Measurements from ENCODE around the gene WASF2.

DNA sequence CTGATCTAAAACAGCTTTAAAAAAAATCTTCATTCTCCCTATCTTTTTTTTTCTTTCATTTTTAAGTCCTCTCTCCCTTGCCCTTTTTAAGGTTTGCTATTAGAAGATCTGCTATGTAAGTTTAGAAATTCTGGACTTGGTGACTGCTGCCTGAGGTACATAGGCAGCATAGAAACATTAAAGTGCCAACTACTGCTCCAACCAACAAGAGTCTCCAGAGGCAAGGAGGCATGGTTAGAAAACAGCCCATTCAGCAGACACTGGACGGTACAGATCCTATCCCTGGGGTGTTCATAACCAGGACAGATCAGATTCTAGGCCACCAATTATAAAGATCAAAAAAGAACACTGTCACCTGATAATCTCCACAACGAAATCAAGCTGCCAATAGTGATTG lies 60.9 kb downstream of the WASF2 start:
- TF ChIP-seq, protein P1, sequence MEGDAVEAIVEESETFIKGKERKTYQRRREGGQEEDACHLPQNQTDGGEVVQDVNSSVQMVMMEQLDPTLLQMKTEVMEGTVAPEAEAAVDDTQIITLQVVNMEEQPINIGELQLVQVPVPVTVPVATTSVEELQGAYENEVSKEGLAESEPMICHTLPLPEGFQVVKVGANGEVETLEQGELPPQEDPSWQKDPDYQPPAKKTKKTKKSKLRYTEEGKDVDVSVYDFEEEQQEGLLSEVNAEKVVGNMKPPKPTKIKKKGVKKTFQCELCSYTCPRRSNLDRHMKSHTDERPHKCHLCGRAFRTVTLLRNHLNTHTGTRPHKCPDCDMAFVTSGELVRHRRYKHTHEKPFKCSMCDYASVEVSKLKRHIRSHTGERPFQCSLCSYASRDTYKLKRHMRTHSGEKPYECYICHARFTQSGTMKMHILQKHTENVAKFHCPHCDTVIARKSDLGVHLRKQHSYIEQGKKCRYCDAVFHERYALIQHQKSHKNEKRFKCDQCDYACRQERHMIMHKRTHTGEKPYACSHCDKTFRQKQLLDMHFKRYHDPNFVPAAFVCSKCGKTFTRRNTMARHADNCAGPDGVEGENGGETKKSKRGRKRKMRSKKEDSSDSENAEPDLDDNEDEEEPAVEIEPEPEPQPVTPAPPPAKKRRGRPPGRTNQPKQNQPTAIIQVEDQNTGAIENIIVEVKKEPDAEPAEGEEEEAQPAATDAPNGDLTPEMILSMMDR (IDR thresholded peaks at IDR 0.05; ENCODE audit: low read depth, low read length): no peak
- TF ChIP-seq POLR2A (IDR thresholded peaks at IDR 0.05; ENCODE audit: extremely low read depth, insufficient read length) (no peak), MYC (IDR thresholded peaks at IDR 0.05; ENCODE audit: low read depth, low read length) (no peak)
- TF ChIP-seq, protein P2, sequence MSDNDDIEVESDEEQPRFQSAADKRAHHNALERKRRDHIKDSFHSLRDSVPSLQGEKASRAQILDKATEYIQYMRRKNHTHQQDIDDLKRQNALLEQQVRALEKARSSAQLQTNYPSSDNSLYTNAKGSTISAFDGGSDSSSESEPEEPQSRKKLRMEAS (IDR thresholded peaks at IDR 0.05; ENCODE audit: low read depth, low read length): no peak
